Lower leg skin (tissue), 4 donors: ENCODE data around the gene NADK. TPM values are rescaled to one million over a fixed set of nuclear protein-coding genes. Genes with fewer than 3 reads are reported as not detected.

Source experiments
- DNase-seq, 2 donors: peaks; one replicate each; pipeline ENCODE4 v3.0.0-alpha.2; 2019; ENCODE audit warnings: low spot score in 2 of 2
- H3K4me3 ChIP-seq: fragments of 200-600 bp; sonication (generic); 2 replicates; pipeline ENCODE4 v1.5.1; 2017; ENCODE audit warnings: mild to moderate bottlenecking, low read depth; ENCODE audit not compliant: poor library complexity, severe bottlenecking
- POLR2A ChIP-seq, 2 donors: fragments of 450-650 bp; IDR thresholded peaks; one replicate each; pipeline ENCODE4 v1.6.1; 2016 to 2017; ENCODE audit warnings: antibody characterized with exemption in 2 of 2, mild to moderate bottlenecking in 1 of 2, moderate library complexity in 1 of 2
- WGBS, 2 donors: methylation state at CpG; one replicate each; pipeline ENCODE4 v1.1.5; 2018; 5-methylcytosine and 5-hydroxymethylcytosine counted together
- intact Hi-C: fragments of 100-400 bp; cut with DNase I; formaldehyde crosslinking; loops from one replicate; pipeline ENCODE4 v1.15.0; 2023; ENCODE audit warnings: low total_unique reads
- total RNA-seq, 4 donors: library from RNA; depleted of rRNA; stranded (reverse); fragments of >200 nt; gene quantifications; one replicate each; pipeline ENCODE4 v1.1.0, GENCODE V29; 2016
- TF ChIP-seq, protein P1 (sequence below), 3 donors: fragments of 450-650 bp; IDR thresholded peaks; one replicate each; pipeline ENCODE4 v1.5.1; 2016; ENCODE audit warnings: antibody characterized with exemption in 3 of 3, mild to moderate bottlenecking in 3 of 3, moderate library complexity in 2 of 3

NADK gene, protein sequence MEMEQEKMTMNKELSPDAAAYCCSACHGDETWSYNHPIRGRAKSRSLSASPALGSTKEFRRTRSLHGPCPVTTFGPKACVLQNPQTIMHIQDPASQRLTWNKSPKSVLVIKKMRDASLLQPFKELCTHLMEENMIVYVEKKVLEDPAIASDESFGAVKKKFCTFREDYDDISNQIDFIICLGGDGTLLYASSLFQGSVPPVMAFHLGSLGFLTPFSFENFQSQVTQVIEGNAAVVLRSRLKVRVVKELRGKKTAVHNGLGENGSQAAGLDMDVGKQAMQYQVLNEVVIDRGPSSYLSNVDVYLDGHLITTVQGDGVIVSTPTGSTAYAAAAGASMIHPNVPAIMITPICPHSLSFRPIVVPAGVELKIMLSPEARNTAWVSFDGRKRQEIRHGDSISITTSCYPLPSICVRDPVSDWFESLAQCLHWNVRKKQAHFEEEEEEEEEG
- 10 to 100 TPM; 45.4 to 58.0 (median 54.2) TPM for total RNA-seq

DNA sequence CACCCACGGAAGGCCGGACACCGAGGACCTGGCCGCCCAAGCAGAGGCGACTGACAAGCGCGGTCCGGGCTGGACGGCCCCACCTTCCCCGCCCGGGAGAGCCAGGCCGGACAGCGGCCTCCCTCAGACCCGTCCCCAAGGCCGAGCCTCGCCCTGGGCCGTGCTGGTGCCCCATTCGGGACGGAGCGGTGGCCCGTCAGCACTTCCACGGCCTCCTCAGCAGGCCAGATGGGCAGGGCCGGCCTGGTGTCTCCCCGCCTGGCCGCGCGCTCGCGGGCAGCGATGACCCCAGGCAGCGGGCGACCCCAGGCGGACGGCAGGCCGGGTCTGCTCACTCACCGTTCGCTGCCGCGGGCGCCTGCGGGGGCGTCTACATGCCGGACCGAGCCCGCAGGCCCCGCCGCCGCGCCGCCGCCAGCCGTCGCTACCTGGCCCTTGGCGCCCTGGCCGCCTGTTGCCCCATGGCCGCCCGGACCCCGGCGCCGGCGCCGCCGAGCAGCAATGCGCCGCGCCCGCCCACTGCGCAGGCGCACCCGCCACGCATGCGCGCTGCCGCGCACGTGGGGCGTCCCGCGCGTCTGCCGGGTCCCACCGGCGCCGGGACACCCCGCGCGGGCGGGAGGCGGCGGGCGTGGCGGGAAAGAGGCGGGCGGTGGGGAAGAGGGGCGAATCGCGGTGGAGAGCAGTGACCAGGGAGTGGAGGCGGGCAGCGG, at the start of gene NADK:
TSS of gene NADK (minus strand) at position 521 of the 713 bp plus-strand sequence. CDS start 13,064 bp downstream, outside the sequence.
- no peak for TF ChIP-seq POLR2A (IDR thresholded peaks at IDR 0.05)
- TF ChIP-seq, protein P1, sequence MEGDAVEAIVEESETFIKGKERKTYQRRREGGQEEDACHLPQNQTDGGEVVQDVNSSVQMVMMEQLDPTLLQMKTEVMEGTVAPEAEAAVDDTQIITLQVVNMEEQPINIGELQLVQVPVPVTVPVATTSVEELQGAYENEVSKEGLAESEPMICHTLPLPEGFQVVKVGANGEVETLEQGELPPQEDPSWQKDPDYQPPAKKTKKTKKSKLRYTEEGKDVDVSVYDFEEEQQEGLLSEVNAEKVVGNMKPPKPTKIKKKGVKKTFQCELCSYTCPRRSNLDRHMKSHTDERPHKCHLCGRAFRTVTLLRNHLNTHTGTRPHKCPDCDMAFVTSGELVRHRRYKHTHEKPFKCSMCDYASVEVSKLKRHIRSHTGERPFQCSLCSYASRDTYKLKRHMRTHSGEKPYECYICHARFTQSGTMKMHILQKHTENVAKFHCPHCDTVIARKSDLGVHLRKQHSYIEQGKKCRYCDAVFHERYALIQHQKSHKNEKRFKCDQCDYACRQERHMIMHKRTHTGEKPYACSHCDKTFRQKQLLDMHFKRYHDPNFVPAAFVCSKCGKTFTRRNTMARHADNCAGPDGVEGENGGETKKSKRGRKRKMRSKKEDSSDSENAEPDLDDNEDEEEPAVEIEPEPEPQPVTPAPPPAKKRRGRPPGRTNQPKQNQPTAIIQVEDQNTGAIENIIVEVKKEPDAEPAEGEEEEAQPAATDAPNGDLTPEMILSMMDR (IDR thresholded peaks at IDR 0.05) = no peak
- DNase-seq = peak in 1 of 2 donors; percentile 90
- intact Hi-C loops = no loop called here
- peak within 1 kb of the TSS; percentile 63 for H3K4me3 ChIP-seq
- 0 to 1% methylated on average over 37 to 56 of the region's 99 CpGs for WGBS, 2 donors

DNA sequence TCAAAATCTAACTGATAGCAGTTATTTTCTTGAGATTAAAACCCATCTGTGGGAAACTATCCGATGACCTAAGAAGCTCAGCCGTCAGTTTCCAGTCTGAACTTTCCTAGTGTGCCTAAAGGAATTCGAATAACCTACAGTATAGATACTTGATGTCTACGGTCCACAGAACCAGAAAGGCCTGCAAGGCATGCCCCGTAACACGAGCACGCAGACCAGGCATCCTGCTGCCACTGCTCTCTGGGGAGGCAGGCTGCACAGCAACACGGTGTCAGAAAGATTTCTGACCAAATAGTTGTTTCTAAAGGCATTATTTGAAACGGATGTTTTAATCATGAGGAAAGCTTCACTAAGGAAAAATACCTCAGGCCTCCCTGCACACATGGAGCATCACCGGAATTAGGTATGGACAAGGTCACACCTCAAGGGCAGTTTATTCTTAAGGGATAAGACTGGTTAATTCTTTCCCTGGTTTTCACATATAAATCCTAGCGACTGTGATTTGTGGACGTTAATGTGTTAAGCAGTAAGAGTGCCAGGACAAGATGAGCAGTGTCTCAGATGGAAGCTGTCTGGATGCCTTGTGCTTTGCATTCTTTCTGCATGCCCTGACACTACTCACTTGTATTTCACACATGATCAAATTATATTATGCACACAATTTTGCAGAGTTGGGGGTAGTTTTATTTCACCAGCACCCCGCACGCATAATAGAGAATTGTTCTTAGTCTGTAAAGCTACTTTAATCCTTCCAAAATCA, 49.0 kb upstream of the NADK start:
- no peak overlapping the region for H3K4me3 ChIP-seq
- intact Hi-C loops = no loop called here
- WGBS, 2 donors = 51 to 57% methylated on average over 14 of the region's 14 CpGs
- TF ChIP-seq, protein P1 (IDR thresholded peaks at IDR 0.05) = no peak
- no peak for TF ChIP-seq POLR2A (IDR thresholded peaks at IDR 0.05)
- DNase-seq = no peak

DNA sequence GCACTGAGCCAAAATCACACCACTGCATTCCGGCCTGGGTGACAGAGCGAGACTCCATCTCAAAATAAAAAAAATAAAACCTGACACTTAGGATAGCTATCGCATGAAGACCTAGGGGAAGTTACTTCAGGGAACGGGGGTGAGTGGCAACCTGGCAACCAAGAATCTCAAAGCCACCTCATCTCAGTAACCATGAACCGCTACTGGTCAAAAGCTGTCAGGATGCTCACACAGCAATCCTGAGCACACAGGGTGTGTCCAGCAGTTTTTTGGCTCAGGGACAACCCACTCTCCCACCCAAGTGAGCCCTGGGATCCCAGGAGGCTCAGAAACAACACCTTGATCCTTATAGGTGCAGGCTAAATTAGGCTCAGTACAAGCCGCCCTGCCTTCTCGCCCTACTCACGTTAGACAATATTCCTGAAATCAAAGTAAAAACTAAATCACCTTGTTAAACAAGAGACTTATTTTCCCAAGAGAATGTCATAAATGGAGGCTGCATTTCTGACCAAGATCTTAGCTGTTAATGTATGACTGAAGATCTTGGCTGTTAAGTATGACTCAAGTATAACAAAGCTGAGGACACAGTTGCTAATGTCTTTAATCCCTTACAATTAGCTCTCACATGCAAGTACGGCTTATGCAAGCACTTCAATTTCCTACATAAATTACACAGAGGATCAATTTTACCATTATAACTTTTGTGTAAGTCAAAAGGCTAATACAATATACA, 48.3 kb upstream of the NADK start:
- intact Hi-C loops = no loop called here
- DNase-seq = no peak
- no peak overlapping the region for H3K4me3 ChIP-seq
- TF ChIP-seq POLR2A (IDR thresholded peaks at IDR 0.05) = no peak
- TF ChIP-seq, protein P1 (IDR thresholded peaks at IDR 0.05) = no peak
- WGBS, 2 donors = 85 to 88% methylated on average over 9 of the region's 9 CpGs

DNA sequence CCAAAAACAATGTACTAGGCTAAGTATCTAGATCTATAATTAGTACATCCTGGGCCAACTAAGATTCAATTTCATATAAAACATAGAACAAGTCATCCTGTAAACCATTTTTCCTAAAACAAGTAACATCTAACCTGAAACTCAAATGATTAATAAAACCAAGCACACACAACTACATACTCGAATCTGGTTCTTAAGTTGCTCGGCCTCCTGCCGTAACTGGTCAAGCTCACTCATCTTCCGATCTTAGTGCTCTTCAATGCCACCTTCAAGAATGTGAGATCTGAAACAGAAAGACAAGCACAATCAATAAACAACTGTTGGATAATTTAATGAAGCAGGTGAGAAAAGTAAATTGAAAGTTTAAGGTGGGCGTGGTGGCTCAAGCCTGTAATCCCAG, 46.9 kb upstream of the NADK start:
- TF ChIP-seq POLR2A (IDR thresholded peaks at IDR 0.05) = no peak
- TF ChIP-seq, protein P1 (IDR thresholded peaks at IDR 0.05) = no peak
- intact Hi-C loops = no loop called here
- no peak overlapping the region for H3K4me3 ChIP-seq
- WGBS, 2 donors = 95 to 98% methylated on average over 5 of the region's 5 CpGs
- no peak for DNase-seq

DNA sequence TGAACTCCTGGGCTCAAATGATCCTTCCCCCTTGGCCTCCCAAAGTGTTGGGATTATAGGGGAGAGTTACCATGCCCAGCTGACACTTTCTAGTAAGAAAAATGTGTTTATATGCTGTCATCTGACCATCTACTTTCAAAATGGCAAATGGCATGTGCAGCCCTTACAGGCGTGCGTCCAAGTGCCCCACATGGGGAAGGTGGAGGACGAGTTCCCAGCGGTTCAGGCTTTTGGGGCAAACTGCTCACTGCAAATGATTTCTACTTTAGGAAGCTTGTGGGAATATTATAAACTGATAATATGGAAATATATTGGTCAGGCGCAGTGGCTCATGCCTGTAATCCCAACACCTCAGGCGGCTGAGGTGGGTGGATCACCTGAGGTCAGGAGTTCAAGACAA, 41.5 kb upstream of the NADK start:
- DNase-seq = no peak
- intact Hi-C loops = no loop called here
- TF ChIP-seq, protein P1 (IDR thresholded peaks at IDR 0.05) = no peak
- no peak for TF ChIP-seq POLR2A (IDR thresholded peaks at IDR 0.05)
- no peak overlapping the region for H3K4me3 ChIP-seq
- 96 to 97% methylated on average over 6 of the region's 6 CpGs for WGBS, 2 donors
